Limb (tissue), 2 donors: ENCODE measurements around the gene CLTC.
"Not testable (repeated sequence)": the region's sequence is repeated elsewhere in the genome, so short reads cannot be mapped to it uniquely, and the experiment has no call there.

Experiments
- DNase-seq, 2 donors: peaks; one replicate each; pipeline ENCODE4 v3.0.0-alpha.2; 2016; ENCODE audit errors: extremely low spot score in 2 of 2

The CLTC gene

DNA sequence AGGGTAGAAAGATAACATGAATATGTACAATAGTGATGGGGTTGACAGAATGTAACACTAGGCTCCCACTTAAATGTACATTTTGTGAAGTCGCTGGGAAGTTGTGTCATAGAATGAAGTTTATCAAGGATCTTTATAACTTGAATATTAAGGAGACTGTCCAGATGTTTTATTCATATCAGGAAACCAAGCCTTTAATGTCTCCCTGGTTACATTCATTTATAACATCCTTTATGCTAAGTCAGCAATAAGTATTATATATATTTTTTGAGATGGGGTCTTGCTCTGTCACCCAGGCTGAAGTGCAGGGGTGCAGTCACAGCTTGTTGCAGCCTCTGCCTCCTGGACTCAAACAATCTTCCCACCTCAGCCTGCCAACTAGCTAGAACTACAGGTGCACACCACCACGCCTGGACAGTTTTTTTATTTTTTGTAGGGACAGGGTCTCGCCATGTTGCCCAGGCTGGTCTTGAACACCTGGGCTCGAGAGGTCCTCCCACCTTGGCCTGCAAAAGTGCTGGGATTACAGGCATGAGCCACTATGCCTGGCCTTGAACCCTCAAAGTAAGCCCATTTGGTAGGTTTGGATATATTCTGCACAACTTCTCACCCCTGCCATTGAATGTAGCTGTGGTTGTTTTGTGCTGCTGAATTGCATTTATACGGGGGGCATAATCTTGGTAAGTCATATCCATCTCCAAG lies 14.1 kb downstream of the CLTC start:
- DNase-seq, result no peak

GRCh38 chr17:59634632-59635541 lies 15.2 kb downstream of the CLTC start:
- no peak for DNase-seq

- no peak for DNase-seq
These were observed 18.1 kb downstream of the CLTC start for GRCh38 chr17:59637611-59638310.

- DNase-seq, result no peak
These were observed 18.9 kb downstream of the CLTC start for GRCh38 chr17:59638553-59638952.

GRCh38 chr17:59641799-59642484 lies 22.2 kb downstream of the CLTC start:
- DNase-seq, result no peak

DNA sequence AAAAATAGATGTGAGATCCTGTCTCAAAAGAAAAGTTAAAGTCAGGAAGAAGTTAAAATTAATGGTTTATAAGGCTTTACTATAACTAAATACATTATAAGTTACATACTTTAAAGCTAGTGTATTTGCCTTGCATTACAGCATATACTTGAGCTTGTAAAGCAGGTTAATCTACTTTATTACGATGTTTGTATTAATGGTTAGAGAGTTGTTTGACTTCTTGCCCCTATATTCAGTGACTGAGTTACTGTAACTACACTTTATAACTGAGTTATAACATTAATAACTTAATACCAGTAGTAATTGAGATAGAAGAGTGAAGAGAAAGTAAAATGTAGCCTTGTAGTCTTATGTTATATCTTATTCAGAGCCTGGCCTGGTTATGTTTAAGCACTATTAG lies 22.9 kb downstream of the CLTC start:
- DNase-seq, result no peak

DNA sequence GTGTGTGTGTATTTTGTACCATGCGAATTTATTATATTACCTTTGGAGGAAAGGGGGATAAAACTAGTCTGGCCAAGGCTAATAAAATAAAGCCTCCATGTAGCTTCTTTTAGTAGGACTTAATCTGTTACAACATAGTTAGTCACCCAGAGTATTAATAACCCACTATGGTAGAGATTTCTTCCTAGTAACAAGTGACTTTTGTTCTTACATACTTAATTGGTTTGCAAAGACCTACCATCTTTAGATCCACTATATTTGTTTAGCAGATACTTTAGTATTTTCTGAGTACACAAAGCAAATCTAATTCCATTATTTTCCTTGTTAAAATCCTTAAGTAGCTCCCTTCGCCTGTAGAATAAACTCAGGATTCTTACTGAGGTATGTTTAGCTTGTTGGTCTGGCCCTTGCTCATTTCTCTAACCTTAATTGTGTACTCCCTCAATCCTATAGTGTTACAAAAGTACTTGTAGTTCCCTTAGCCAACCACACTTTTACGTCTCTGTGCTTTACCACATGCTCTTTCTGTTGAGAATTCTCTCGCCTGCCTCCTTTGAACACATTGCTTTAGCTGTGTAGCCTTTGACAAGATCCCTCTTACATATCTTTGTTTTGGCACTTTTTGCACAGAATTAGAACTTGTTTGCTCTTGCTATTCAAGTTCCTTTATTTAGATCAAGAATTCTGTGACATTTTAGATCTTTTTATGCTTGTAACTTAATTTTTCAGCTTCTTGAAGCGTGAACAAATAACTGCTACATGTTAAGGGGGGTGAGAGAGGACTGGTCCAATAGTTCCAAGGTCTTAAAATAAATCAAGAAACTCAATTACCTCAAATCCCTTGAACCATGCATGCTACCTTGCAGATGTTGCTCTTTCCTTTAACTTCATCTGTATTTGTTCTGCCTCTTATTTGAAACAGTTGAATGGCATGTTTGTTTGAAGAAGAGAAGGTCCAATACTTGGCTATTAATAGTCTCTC lies 23.8 kb downstream of the CLTC start:
- no peak for DNase-seq

GRCh38 chr17:59647288-59647687 lies 27.6 kb downstream of the CLTC start:
- no peak for DNase-seq

DNA sequence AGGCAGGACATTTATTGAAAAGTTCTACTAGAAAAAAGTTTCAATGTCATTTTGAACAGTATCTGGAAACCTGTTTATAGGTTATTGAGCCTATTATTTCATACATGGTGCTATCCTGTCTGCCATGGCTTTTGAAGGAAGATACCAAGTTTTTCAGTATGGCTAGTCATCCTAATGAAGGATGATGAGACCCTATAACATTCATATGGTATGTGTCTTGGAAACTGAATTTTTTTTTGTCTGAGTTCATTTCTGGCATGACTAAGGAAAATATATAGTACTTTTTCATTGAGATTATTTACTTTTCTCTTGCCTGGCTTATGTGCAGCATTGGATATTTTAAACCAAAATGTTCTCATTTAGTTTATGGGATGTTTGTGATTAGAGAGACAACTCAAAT lies 30.2 kb downstream of the CLTC start:
- DNase-seq, result no peak

GRCh38 chr17:59650642-59651041 lies 30.9 kb downstream of the CLTC start:
- no peak for DNase-seq

DNA sequence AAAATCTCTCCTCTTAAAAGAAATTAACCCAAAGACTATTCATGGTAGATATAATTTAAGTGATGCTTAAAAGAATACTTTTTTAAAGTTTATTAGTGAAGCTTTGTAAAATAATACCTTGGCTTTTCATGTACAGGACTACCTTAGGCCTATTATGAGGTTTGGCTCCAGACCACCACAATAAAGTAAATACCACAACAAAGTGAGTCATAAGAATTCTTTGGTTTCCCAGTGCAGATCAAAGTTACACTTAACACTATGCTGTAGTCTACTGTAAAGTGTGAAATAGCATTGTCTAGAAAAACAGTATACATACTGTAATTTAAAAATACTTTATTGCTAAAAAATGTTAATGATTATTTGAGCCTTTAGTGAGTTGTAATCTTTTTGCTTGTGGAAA lies 31.7 kb downstream of the CLTC start:
- DNase-seq, result no peak

DNA sequence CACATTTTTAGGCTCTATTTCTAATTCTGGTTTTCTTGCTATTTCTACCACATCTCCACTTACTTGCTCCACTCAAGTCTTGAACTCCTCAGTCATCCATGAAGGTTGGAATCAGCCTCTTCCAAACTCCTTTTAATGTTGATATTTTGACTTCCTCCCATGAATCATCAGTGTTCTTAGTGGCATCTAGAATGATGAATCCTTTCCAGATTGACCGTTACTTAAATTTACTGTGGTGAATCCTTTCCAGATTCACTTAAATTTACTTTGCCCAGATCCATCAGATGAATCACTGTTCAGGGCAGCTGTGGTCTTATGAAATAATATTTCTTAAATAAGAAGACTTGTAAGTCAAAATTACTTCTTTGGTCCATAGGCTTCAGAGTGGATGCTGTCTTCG lies 32.4 kb downstream of the CLTC start:
- DNase-seq, result no peak

- not testable (repeated sequence) for DNase-seq
These were observed 36.9 kb downstream of the CLTC start for GRCh38 chr17:59656624-59657023.

DNA sequence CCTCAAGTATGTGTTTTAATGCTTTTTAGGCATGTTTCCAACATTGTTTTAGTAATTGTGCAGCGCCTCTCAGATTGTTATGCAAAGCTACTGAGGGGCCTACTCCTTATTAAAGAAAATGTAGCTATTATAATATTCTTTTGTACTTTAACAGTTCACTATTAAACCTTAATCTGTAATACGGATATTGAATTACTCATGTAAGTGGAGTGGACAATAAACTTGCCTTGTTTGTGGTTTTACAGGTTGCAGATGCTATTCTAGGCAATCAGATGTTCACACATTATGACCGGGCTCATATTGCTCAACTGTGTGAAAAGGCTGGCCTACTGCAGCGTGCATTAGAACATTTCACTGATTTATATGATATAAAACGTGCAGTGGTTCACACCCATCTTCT lies 46.5 kb downstream of the CLTC start:
- no peak for DNase-seq

GRCh38 chr17:59668816-59669215 lies 49.1 kb downstream of the CLTC start:
- no peak for DNase-seq

- DNase-seq, result no peak
These were observed 49.7 kb downstream of the CLTC start for GRCh38 chr17:59669411-59669810.

GRCh38 chr17:59669944-59670343 lies 50.2 kb downstream of the CLTC start:
- no peak for DNase-seq

GRCh38 chr17:59671386-59671785 lies 51.7 kb downstream of the CLTC start:
- no peak for DNase-seq

GRCh38 chr17:59675231-59675630 lies 55.5 kb downstream of the CLTC start:
- DNase-seq, result no peak

GRCh38 chr17:59676716-59677115 lies 57.0 kb downstream of the CLTC start:
- DNase-seq, result no peak
